Uterus (tissue), 4 donors: ENCODE data around the gene ANKRD6. TPM values are rescaled to one million over a fixed set of nuclear protein-coding genes. Genes with fewer than 3 reads are reported as not detected.

Source experiments
- DNase-seq, 2 donors: peaks; one replicate each; pipeline ENCODE4 v3.0.0-alpha.2; 2019 to 2020
- H3K27ac ChIP-seq, 2 donors: fragments of 200-600 bp; sonication (generic); 1 replicate in 1 of 2; 2 replicates in 1 of 2; pipeline ENCODE4 v1.5.1; 2016 to 2018
- H3K27me3 ChIP-seq, 2 donors: fragments of 200-600 bp; sonication (generic); one replicate each; pipeline ENCODE4 v1.5.1; 2018 to 2019; ENCODE audit warnings: control low read depth in 1 of 2
- H3K36me3 ChIP-seq, 2 donors: fragments of 200-600 bp; sonication (generic); one replicate each; pipeline ENCODE4 v1.5.1; 2019; ENCODE audit warnings: control low read depth in 1 of 2
- H3K4me1 ChIP-seq, 2 donors: fragments of 200-600 bp; sonication (generic); one replicate each; pipeline ENCODE4 v1.5.1; 2018 to 2019; ENCODE audit warnings: control low read depth in 1 of 2
- H3K4me3 ChIP-seq, 2 donors: fragments of 200-600 bp; sonication (generic); 1 replicate in 1 of 2; 2 replicates in 1 of 2; pipeline ENCODE4 v1.5.1; 2018 to 2019; ENCODE audit warnings: mild to moderate bottlenecking in 1 of 2
- H3K9me3 ChIP-seq, 2 donors: fragments of 200-600 bp; sonication (generic); one replicate each; pipeline ENCODE4 v1.5.1; 2019; ENCODE audit warnings: control low read depth in 1 of 2
- CTCF ChIP-seq, 4 experiments: fragments of 200-600 bp in 2 of 4; fragments of 450-650 bp in 2 of 4; sonication (generic) in 2 of 4; IDR thresholded peaks; one replicate each; pipeline ENCODE4 v1.5.1; 2016 to 2019; ENCODE audit warnings: antibody characterized with exemption in 4 of 4, mild to moderate bottlenecking in 2 of 4, moderate library complexity in 1 of 4
- POLR2A ChIP-seq, 2 donors: fragments of 450-650 bp; IDR thresholded peaks; one replicate each; pipeline ENCODE4 v1.6.1; 2016; ENCODE audit warnings: antibody characterized with exemption in 2 of 2, mild to moderate bottlenecking in 1 of 2, moderate library complexity in 1 of 2
- intact Hi-C: fragments of 100-400 bp; cut with DNase I; formaldehyde crosslinking; loops from one replicate; pipeline ENCODE4 v1.15.1; 2023; ENCODE audit warnings: low total_unique reads
- total RNA-seq, 4 donors: library from RNA; depleted of rRNA in 3 of 4; stranded (reverse); fragments of >200 nt in 3 of 4; gene quantifications; one replicate each; pipeline versions ENCODE4 v1.1.0 to v1.2.4, GENCODE V29; 2014 to 2023
- donor health status: DM: yes; HTN: yes; CAD: no.

ANKRD6 gene
- total RNA-seq, 4 donors from 2014 or later, result 6.7 to 32.6 (median 24.5) TPM

- H3K9me3 ChIP-seq, result no peaks in the 10 kb centered on the region
- H3K4me3 ChIP-seq, result no peak overlapping the region
- H3K27ac ChIP-seq, result no peak overlapping the region
- no peaks in the 10 kb centered on the region for H3K36me3 ChIP-seq
- intact Hi-C loops, result no loop called here
- no peak for TF ChIP-seq CTCF (IDR thresholded peaks at IDR 0.05)
- TF ChIP-seq POLR2A (IDR thresholded peaks at IDR 0.05), result no peak
- no peaks in the 10 kb centered on the region for H3K27me3 ChIP-seq
- no peaks in the 10 kb centered on the region for H3K4me1 ChIP-seq
- DNase-seq, result no peak
These were observed 93.6 kb downstream of the ANKRD6 start for GRCh38 chr6:89526563-89526869.

GRCh38 chr6:89527634-89528033, 94.7 kb downstream of the ANKRD6 start:
- H3K36me3 ChIP-seq, result no peaks in the 10 kb centered on the region
- no peaks in the 10 kb centered on the region for H3K4me1 ChIP-seq
- H3K9me3 ChIP-seq, result no peaks in the 10 kb centered on the region
- no peaks in the 10 kb centered on the region for H3K27me3 ChIP-seq
- no peak overlapping the region for H3K27ac ChIP-seq
- intact Hi-C loops, result no loop called here
- TF ChIP-seq POLR2A (IDR thresholded peaks at IDR 0.05) (no peak), CTCF (IDR thresholded peaks at IDR 0.05) (no peak)
- DNase-seq, result no peak
- no peak overlapping the region for H3K4me3 ChIP-seq

GRCh38 chr6:89528866-89529265, 95.9 kb downstream of the ANKRD6 start:
- Histone ChIP-seq H3K27me3 (no peaks in the 10 kb centered on the region), H3K4me3 (no peak overlapping the region), H3K4me1 (no peaks in the 10 kb centered on the region), H3K36me3 (no peaks in the 10 kb centered on the region), H3K9me3 (no peaks in the 10 kb centered on the region), H3K27ac (no peak overlapping the region)
- no peak for TF ChIP-seq CTCF (IDR thresholded peaks at IDR 0.05)
- no peak for TF ChIP-seq POLR2A (IDR thresholded peaks at IDR 0.05)
- intact Hi-C loops, result no loop called here
- no peak for DNase-seq

- intact Hi-C loops, result no loop called here
- no peak for DNase-seq
- Histone ChIP-seq H3K36me3 (no peaks in the 10 kb centered on the region), H3K27ac (no peak overlapping the region), H3K4me3 (no peak overlapping the region), H3K9me3 (no peaks in the 10 kb centered on the region), H3K27me3 (no peaks in the 10 kb centered on the region), H3K4me1 (no peaks in the 10 kb centered on the region)
- no peak for TF ChIP-seq POLR2A (IDR thresholded peaks at IDR 0.05)
- no peak for TF ChIP-seq CTCF (IDR thresholded peaks at IDR 0.05)
These were observed 98.0 kb downstream of the ANKRD6 start for GRCh38 chr6:89530982-89531381.

- no peaks in the 10 kb centered on the region for H3K4me1 ChIP-seq
- H3K9me3 ChIP-seq, result no peaks in the 10 kb centered on the region
- H3K27ac ChIP-seq, result no peak overlapping the region
- H3K4me3 ChIP-seq, result no peak overlapping the region
- TF ChIP-seq CTCF (IDR thresholded peaks at IDR 0.05), result no peak
- no peak for TF ChIP-seq POLR2A (IDR thresholded peaks at IDR 0.05)
- no peaks in the 10 kb centered on the region for H3K36me3 ChIP-seq
- no peak for DNase-seq
- intact Hi-C loops, result no loop called here
- no peaks in the 10 kb centered on the region for H3K27me3 ChIP-seq
These were observed 103.3 kb downstream of the ANKRD6 start for GRCh38 chr6:89536231-89536630.
